ENCODE measurements around the gene LPCAT1. TPM values are rescaled to one million over a fixed set of nuclear protein-coding genes. Genes with fewer than 3 reads are reported as not detected.

Gene LPCAT1
- total RNA-seq, 5 donors from 2014 or later (not counting 1 experiment from before 2014, with no cell fraction given), result 27.9 to 57.7 (median 50.3) TPM

Other genes with a start within 250 kb of the LPCAT1 start
- gene TERT, start 228.9 kb downstream of the LPCAT1 start, total RNA-seq, result under 1 TPM; 0.09 to 0.70 (median 0.28) TPM
- gene CLPTM1L, start 178.9 kb downstream of the LPCAT1 start, total RNA-seq, result 10 to 100 TPM; 70.9 to 91.0 (median 82.1) TPM
- under 1 TPM in 1 of 5 donors, not detected in 4; 0.22 TPM for gene SLC6A3, start 78.5 kb downstream of the LPCAT1 start, total RNA-seq

Measured in T-cell (primary cell).